Prostate gland (tissue), 2 donors: ENCODE results near the gene RNF14.

Source experiments
- POLR2AphosphoS5 ChIP-seq: sonication (generic); formaldehyde crosslinking; IDR thresholded peaks from one replicate; pipeline ENCODE4 v1.6.1; 2017; ENCODE audit warnings: antibody characterized with exemption
- TF ChIP-seq, protein P1 (sequence below), 4 experiments: fragments of 200-600 bp in 2 of 4; fragments of 450-650 bp in 2 of 4; sonication (generic) in 2 of 4; IDR thresholded peaks; 1 replicate in 3 of 4; 2 replicates in 1 of 4; pipeline ENCODE4 v1.5.1; 2016 to 2019; ENCODE audit warnings: antibody characterized with exemption in 4 of 4, mild to moderate bottlenecking in 2 of 4, moderate library complexity in 2 of 4

DNA sequence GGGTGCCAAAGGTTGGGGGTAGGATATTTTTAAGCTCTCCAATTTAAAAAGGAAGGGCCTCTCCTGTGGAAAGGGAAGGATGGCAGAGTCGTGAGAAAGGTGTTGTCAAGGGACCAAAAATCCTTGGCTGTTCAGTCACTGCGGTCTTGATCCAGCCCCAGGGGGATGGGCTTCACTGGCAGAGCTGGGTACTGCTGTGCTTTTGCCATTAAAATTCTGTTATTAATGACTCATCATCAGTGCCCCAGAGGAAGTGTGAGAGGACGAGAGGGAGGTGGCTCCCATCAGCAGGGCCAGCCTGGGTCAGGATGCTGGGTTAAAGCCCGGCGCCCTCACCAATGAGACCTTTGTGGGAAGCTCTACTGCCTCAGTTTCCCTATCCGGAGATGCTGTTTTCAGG is 27.6 kb upstream of the RNF14 start:
- TF ChIP-seq, protein P1, sequence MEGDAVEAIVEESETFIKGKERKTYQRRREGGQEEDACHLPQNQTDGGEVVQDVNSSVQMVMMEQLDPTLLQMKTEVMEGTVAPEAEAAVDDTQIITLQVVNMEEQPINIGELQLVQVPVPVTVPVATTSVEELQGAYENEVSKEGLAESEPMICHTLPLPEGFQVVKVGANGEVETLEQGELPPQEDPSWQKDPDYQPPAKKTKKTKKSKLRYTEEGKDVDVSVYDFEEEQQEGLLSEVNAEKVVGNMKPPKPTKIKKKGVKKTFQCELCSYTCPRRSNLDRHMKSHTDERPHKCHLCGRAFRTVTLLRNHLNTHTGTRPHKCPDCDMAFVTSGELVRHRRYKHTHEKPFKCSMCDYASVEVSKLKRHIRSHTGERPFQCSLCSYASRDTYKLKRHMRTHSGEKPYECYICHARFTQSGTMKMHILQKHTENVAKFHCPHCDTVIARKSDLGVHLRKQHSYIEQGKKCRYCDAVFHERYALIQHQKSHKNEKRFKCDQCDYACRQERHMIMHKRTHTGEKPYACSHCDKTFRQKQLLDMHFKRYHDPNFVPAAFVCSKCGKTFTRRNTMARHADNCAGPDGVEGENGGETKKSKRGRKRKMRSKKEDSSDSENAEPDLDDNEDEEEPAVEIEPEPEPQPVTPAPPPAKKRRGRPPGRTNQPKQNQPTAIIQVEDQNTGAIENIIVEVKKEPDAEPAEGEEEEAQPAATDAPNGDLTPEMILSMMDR (IDR thresholded peaks at IDR 0.05) = no peak
- no peak for TF ChIP-seq POLR2AphosphoS5
